CD4-positive, alpha-beta T cell treated with Interferon alpha-2 for 1 hour (primary cell): ENCODE results near the gene TSPAN3.

ENCODE experiments used
- DNase-seq, 2 donors: peaks; one replicate each; pipeline ENCODE4 v3.0.0-alpha.2; 2020 to 2022

TSPAN3 gene

DNA sequence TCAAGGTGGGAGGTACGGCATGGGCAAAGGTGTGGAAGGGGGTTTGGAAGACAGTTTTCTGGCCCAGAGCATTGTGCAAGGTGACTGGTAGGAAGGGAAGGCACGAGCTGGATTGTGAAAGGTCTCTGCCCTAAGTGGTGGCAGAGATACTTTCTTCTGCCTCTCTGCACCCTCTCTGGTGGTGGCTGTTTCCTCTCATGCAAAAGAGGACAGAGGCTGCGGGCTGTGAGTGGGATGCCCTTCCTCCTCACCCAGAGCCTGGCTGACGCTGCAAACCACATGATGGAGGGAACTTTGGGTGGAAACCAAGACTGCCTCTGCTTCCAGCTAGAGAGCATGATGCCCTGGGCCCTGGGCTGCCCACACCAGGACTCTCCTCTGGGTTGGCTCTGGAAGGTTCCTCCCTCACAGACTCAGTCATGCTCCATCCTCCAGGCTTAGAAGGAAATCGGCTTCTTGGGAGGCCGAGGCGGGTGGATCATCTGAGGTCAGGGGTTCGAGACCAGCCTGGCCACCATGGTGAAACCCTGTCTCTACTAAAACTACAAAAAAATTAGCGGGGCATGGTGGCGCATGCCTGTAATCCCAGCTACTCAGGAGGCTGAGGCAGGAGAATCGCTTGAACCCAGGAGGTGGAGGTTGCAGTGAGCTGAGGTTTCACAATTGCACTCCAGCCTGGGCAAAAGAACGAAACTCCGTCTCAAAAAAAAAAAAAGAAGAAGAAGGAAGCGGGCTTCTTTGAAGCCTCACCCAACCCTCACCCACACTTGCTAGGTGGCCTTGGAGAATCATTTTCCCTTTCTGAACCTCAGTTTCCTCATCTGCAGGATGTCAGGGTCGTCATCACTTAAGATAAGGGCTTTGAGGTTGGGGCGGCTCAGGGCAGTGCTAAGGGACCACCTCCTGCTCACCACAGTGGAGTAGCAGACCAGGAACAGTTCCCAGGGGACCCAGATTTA, 67.7 kb downstream of the TSPAN3 start:
- peak; percentile 59 to 76 for DNase-seq

DNA sequence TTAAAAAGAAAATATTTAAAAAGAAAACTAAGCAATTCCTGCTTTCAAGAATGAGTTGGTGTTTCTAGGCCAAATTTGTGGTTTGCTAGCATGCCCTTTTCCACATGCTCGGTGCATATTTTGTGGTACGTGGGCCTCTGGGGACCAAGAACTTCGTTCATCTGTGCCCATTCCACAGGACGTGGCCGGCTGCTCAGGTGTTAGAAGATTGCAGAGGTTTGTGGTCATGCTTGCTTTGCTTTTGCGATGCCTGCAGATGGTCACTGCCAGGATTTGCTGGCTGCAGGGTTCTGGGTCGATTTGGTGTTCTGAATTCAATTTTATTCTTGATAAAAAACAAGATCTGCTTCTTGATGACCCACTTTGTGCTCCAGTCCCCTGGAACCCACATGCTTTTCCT, 68.5 kb downstream of the TSPAN3 start:
- no peak for DNase-seq

DNA sequence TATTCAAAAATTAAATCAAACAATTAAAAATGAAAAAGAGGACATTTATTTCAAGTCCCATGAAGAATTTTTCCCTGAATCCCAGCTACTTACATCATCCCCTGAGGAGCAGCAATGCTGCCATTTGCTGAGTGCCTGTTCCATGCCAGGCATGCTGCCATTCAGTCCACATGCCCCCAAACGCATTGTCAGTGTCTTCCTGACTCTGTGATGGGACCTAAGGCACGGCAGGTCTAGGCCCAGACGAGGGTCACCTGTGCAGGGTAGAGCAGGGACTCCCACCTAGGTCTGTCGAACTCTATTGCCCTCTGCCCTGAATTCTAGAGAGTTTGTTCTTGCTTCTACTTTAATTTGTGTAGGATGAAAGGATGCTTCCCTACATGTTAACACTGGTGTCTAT, 68.9 kb downstream of the TSPAN3 start:
- DNase-seq, result no peak

DNA sequence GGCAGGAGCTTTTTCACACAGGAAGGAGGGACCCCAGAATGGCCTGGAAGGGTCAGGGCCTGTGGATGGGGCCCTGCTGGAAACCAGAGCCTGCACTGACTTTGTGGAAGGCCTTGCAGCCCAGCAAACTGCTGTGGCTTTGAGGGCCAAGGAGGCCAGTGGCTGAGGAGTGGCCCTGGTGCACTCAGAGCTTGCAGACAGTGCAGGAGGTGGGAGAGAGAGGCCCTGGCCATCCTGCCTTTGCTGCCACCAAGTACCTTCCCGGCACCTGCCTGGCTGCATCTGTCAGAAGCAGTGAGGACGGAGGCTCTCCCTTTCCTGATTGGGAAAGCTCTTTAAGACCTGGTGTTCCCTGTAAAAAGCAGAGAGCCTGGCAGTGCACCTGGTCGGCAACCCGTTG, 69.6 kb downstream of the TSPAN3 start:
- no peak for DNase-seq

DNA sequence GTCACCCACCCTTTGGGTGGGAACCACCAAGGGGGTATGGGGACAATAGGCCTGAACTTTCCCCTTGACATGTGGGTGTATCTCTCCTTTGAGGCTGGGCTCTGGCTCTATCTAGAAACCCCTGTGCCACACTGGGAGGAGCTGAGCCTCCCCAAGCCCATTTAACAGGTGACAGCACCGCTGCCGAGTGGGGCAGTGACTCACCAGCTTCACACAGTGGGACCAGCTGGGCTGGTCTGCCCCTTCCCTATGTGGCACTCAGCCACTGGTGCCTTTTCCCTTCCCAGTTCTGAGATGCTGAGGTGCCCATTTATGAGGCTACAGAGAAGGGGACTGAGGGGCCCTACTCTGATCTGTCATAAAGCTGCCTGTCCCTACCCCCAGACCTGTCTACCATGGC, 70.9 kb downstream of the TSPAN3 start:
- no peak for DNase-seq

DNA sequence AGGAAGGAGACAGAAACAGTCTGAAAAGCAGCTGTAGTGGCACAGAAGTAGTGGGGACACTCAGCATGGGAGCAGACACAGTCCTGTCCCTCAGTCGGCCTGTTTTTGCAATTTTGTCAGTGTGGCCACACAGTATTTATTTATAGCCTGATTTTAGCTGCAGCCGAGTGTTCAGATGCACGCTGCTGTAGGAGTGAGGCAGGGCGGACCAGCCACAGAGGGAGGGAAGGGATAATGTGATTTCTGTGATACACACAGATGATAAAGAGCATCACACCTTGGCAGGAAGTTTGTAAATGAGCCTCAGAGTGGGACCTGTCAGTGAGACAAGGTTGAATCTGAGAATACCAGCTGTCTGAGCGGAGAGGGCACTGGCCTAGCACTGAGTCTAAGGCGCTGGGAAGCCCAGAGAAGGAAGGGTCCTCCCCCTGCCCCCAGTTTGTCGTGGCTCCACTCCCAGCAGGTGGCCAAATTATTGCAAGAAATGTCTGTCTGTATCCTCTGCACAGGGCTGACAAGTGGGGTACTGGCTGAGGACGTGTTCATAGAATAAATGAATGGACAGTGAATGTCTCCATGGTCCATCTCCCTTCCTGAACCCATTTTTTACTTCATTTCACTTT, 72.1 kb downstream of the TSPAN3 start:
- DNase-seq, result peak in 1 of 2 donors; percentile 39

DNA sequence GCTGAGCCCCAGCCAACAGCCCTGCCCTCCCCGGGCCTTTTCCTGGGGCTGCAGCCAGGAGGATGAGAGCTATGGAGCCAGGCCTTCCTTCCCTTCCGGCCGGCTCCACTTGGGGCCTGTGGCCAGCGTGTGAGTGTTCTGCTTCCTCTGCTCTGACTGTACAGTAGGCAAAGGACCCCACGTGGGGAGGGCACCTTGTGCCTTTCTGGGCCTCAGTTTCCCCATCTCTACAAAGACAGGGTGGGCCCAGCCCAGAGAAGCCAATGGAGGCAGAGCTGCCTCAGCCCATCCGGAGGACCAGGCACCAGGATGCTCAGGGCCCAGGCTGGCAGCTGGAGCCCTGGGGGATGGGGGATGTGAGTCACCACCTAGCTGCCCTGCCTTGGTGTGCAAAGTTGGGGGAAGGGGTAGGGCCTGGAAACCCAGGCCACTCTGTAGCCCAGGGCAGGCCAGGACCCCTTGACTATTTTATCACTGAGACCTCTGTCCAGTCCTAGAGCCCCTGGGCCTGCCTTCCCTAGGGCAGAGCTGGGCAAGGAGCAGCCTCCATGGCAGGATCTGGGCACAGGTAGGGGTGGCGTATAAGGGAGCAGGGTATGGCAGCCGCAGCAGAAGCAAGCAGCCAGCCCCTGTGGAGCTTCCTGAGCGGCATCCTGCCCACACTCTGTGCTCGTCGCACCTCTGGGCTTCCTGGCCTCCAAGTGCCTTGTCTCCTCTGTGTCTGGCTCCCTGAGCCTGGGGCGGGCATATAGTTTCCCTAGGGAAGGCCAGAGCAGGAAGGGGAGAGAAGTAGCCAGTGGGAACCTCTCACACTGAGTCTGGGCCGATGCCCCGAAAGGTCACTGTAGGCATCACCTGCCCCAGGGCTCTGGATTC, 74.1 kb downstream of the TSPAN3 start:
- peak in 1 of 2 donors; percentile 47 for DNase-seq

DNA sequence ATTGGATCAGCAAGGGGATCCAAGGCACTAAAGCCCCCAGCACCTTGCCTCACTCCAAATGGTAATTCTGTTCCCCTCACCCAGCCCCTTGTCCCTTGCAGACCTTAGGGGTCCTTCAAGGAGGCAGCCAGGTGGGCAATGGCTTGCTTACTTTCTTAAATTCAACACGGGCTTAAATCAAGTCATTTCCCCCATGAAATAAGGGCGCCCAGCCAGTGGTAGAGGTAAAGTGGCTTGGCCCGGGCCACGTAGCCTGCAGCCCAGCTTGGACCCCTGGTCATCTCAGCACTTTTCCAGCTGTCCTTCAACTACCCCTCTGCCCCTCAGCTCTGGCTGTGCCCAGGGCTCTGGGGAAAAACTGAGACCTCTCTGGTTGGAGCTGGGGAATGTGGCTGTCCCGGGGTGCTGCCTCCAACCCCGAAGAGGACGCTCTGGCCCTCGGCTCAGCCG, 74.8 kb downstream of the TSPAN3 start:
- no peak for DNase-seq

DNA sequence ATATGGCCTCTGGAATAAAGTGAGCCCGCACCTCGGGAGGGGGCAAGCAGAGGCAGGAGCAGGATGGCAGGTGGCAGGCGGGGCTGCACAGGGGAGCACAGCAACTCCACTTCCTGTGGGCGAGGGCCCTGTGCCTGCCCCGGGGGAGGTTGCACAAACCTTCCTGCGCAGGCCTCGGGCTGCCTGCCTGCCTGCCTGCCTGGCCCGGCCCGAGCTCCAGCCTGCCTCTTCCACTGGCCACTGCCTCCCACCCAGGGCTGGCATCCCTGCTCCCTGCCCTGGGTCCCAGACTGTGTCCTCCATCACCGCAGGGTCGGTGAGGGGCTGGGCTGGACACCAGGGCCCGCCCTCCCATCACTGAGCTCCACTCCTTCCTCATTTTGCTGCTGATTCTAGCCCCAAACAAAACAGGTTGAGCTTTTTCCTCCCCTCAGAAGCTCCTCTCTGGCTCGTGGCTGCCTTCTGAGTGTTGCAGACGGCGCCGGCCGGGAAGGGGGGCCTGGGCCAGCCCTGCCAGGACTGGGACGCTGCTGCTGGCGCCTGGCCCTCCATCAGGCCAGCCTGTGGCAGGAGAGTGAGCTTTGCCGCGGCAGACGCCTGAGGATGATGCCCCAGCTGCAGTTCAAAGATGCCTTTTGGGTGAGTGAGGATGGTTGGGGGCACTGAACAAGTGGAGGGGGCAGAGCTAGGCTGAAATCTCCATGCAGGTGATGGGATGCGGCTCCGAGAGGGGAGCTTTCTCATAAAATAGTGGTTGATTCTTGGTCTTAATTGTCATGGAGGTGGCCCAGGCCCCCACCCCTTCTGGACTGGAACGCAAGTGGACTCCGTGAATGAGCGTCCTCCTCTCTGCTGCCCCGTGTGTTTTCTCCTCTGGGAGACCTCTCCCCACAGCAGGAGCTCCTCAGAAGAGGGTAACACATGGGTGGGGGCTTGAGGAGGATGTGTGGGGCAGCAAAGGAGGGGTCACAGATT, 75.7 kb downstream of the TSPAN3 start, which contains the start of gene PSTPIP1:
Gene PSTPIP1, plus strand, starts transcription at position 156 of the 975 bp plus-strand sequence. Its CDS starts 448 bp downstream, at position 604.
- DNase-seq, result peak; percentile 50 to 68

DNA sequence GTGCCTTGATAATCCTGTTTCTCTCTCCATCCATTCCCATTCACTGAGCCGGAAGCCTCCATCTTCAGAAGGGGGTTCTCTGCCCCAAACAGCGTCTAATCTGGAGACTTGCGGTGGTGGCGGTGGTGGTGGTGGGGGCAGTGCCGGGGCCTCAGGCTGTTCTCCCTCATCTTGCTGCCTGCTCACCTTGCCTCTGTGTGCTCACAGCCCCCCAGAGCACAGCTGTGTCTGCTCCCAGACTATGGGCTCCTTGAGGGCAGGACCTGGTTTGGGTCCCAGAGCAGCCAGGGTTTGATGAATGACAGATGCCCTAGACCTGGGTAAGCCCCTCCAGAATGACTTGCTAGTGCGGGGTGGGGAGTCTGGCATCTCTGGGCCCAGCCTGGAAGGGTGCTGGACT, 76.4 kb downstream of the TSPAN3 start:
- peak in 1 of 2 donors; percentile 28 for DNase-seq

DNA sequence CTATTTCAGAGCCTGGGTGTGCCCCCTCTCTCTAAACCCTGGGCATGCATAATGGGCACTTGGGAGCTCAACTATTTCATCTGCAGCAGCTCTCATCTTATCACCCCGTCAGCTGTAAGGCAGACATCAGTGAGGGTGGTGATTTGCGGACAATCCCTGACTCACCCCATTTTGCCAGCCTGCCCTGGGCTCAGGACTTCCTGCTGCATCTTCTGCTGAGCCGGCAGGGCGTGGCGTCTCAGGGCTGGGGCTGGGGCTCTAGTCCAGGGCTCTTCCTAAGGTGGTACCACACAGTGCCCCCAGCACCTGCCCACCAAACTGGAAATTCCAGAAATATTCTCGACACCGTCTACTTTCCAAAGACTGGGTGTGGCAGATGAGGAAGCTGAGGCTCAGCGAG, 76.9 kb downstream of the TSPAN3 start:
- DNase-seq, result peak; percentile 52 to 61

DNA sequence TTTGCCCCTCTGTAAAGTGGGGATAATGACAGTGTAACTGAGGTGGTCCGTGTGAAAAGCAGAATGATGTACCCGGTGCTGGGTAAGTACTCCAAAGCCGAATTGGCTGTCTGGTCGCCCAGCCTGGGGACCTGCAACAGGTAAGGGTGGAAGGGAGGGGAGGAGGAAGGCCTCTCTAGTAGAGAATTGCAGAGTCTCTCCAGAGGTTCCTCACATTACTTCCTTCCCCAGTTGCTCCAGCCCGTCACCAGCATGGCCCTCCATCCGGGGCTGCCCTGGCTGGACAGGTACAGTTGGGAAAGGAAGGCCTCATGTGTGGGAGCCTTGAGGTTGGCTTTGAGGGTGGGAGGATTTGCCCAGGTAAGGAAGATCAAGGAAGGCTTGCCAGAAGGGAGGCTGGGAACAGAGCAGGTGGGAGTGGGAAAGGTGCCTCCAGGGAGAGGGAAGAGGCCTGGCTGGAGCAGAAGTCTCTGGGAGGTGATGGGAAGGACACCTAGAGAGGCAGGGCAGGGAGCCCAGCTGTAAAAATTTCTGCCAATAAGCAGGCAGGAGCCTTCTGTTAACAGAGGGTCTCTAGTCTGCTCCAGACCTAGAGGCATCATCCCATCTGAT, 77.7 kb downstream of the TSPAN3 start:
- DNase-seq, result no peak

DNA sequence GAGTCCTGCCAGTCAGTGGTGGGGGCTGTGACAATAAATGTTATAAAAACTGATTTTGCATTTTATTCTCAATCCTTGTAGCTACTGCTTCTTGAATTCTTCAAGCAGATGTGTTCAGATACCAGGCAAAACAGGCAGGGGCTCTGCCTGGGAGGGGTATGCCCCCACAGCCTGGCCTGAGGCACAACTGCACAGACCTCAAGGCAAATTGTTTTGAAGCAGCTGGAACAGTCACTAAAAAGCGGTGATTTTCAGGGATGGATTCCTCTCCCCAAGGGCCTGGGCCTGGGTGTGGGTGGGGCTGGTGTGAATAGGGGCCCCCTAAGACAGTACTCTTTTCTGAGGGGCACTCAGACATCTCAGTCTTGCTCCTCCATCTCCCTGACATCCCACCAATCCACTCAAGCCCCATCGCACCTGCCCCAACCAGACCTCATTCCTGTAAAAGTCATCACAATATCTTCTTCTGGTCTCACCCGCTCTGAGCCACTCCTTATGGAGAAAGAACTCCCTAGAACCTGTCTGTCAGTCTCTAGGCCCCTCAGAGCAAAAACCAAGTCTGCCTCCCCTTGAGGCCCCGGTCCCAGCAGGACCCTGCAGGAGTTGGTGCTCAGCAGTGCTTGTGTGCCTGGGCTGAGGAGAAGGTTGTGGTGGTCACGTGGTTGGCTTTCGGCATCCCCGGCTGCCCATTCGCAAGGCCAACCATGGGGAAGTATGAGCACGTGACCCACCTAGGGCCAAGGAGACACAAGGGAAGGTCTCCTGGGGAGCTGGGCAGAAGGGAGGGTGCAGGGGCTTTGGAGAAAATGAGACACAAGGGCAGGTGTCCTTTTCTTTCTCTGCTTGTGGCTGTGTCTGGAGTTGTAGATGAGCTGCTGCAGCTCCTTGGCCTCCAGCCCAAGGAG, 78.9 kb downstream of the TSPAN3 start:
- DNase-seq, result peak in 1 of 2 donors; percentile 43
